ENCODE measurements around the gene INSL6. TPM values are rescaled to one million over a fixed set of nuclear protein-coding genes. Genes with fewer than 3 reads are reported as not detected.

INSL6 gene
- total RNA-seq, 2 experiments from 2014 or later: not detected

DNA sequence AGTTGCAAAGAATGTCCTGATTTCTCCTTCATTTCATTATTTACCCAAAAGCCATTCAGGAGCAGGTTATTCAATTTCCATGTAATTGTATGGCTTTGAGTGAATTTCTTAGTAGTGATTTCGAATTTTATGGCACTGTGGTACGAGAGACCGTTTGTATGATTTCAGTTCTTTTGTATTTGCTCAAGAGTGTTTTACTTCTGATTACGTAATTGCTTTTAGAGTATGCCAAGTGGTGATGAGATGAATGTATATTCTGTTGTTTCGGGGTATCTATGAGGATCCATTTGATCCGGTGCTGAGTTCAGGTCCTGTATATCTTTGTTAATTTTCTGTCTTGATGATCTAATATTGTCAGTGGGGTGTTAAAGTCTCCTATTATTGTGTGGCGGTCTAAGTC, 41.2 kb downstream of the INSL6 start:
- DNase-seq (no peak), ATAC-seq (ENCODE audit: poor library complexity) (no peak)
- peaks cover 0 to 17% of the 10 kb centered on the region in 2 experiments for H3K9me3 ChIP-seq (ENCODE audit: control insufficient read depth in 1 of 2, insufficient read depth in 1 of 2, low read length in 2 of 2)
- no peak overlapping the region for H3K4me3 ChIP-seq (ENCODE audit: low read length)
- no peaks in the 10 kb centered on the region for H3K4me1 Mint-ChIP-seq (ENCODE audit: low read depth)
- no peak overlapping the region for H3K27ac ChIP-seq (ENCODE audit: low read depth in 1 of 2, low read length in 2 of 2)
- H3K4me3 Mint-ChIP-seq: no peak overlapping the region
- H3K36me3 ChIP-seq (ENCODE audit: insufficient read depth, low read length): peaks cover 12% of the 10 kb centered on the region
- no peaks in the 10 kb centered on the region for H3K4me1 ChIP-seq (ENCODE audit: insufficient read depth, low read length)
- intact Hi-C loops (cut with DNase I, micrococcal nuclease): no loop called here
- no peaks in the 10 kb centered on the region for H3K27me3 ChIP-seq (ENCODE audit: control insufficient read depth in 1 of 2, insufficient read depth in 2 of 2, low read length in 2 of 2)
- H3K9me3 Mint-ChIP-seq: peaks cover 20% of the 10 kb centered on the region
- TF ChIP-seq, protein P1, sequence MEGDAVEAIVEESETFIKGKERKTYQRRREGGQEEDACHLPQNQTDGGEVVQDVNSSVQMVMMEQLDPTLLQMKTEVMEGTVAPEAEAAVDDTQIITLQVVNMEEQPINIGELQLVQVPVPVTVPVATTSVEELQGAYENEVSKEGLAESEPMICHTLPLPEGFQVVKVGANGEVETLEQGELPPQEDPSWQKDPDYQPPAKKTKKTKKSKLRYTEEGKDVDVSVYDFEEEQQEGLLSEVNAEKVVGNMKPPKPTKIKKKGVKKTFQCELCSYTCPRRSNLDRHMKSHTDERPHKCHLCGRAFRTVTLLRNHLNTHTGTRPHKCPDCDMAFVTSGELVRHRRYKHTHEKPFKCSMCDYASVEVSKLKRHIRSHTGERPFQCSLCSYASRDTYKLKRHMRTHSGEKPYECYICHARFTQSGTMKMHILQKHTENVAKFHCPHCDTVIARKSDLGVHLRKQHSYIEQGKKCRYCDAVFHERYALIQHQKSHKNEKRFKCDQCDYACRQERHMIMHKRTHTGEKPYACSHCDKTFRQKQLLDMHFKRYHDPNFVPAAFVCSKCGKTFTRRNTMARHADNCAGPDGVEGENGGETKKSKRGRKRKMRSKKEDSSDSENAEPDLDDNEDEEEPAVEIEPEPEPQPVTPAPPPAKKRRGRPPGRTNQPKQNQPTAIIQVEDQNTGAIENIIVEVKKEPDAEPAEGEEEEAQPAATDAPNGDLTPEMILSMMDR (IDR thresholded peaks at IDR 0.05): no peak
- ChIA-PET POLR2A (no interaction called here), CTCF (interaction anchor here (0.7 kb wide), 1 partner anchor 1649 kb away, joined by 3 read pairs; no protein-coding TSS in a partner anchor)
- no peaks in the 10 kb centered on the region for H3K27me3 Mint-ChIP-seq
- H3K36me3 Mint-ChIP-seq (ENCODE audit: low read depth): peaks cover 72% of the 10 kb centered on the region
- no peak overlapping the region for H3K27ac Mint-ChIP-seq

DNA sequence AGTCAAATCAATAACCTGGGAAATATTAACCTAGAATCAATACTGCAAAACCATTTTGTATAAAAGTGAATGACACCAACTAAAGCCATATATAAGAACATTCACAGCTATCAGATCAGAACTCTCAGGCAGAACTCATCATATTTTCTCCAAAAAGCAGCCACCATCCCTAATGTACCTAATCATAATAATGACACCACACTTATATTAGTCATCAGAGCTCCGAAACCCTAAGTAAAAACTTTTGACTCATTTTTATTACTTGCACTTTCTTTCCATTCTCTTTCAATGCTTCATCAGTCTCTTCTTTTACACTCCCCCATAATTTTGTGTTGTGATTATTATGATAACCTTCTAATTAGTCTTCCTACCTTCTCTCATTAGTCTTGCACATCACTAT, 45.3 kb downstream of the INSL6 start:
- TF ChIP-seq, protein P1 (IDR thresholded peaks at IDR 0.05): no peak
- intact Hi-C loops (cut with DNase I, micrococcal nuclease): no loop called here
- Mint-ChIP-seq H3K27ac (no peak overlapping the region), H3K36me3 (ENCODE audit: low read depth) (peaks cover 51% of the 10 kb centered on the region), H3K4me3 (no peak overlapping the region), H3K4me1 (ENCODE audit: low read depth) (no peaks in the 10 kb centered on the region), H3K9me3 (peaks cover 24% of the 10 kb centered on the region), H3K27me3 (no peaks in the 10 kb centered on the region)
- DNase-seq: no peak
- no peak for ATAC-seq (ENCODE audit: poor library complexity)
- Histone ChIP-seq H3K4me3 (ENCODE audit: low read length) (no peak overlapping the region), H3K36me3 (ENCODE audit: insufficient read depth, low read length) (peaks cover 4% of the 10 kb centered on the region), H3K4me1 (ENCODE audit: insufficient read depth, low read length) (no peaks in the 10 kb centered on the region), H3K27me3 (ENCODE audit: control insufficient read depth in 1 of 2, insufficient read depth in 2 of 2, low read length in 2 of 2) (no peaks in the 10 kb centered on the region), H3K27ac (ENCODE audit: low read depth in 1 of 2, low read length in 2 of 2) (no peak overlapping the region), H3K9me3 (ENCODE audit: control insufficient read depth in 1 of 2, insufficient read depth in 1 of 2, low read length in 2 of 2) (peaks cover 0 to 6% of the 10 kb centered on the region in 2 experiments)
- CTCF ChIA-PET: no interaction called here
- POLR2A ChIA-PET: no interaction called here

DNA sequence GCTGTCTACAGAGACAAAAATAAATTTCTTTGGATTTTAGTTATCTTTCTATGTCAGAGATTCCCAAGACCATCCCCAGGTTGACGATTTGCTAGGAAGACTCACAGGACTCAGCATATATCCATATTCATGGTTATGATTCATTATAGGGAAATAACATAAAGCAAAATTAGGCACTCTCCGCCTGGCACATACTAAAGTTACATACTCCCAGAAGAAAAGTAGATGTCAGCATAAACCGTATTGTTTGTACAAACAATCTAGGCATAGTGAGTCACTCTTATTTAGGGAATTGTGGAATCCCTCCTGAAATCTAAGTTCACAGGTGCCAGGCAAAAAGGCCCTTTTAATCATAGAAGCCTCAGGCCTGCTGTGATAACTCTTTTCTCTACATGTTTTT, 62.9 kb downstream of the INSL6 start:
- CTCF ChIA-PET: no interaction called here
- TF ChIP-seq, protein P1 (IDR thresholded peaks at IDR 0.05): no peak
- no peak for ATAC-seq (ENCODE audit: poor library complexity)
- Histone ChIP-seq H3K27me3 (ENCODE audit: control insufficient read depth in 1 of 2, insufficient read depth in 2 of 2, low read length in 2 of 2) (no peaks in the 10 kb centered on the region), H3K4me1 (ENCODE audit: insufficient read depth, low read length) (no peaks in the 10 kb centered on the region), H3K27ac (ENCODE audit: low read depth in 1 of 2, low read length in 2 of 2) (no peak overlapping the region), H3K36me3 (ENCODE audit: insufficient read depth, low read length) (peaks cover 7% of the 10 kb centered on the region), H3K9me3 (ENCODE audit: control insufficient read depth in 1 of 2, insufficient read depth in 1 of 2, low read length in 2 of 2) (no peaks in the 10 kb centered on the region), H3K4me3 (ENCODE audit: low read length) (no peak overlapping the region)
- Mint-ChIP-seq H3K27me3 (no peaks in the 10 kb centered on the region), H3K27ac (no peak overlapping the region), H3K9me3 (no peaks in the 10 kb centered on the region), H3K36me3 (ENCODE audit: low read depth) (peaks cover 47% of the 10 kb centered on the region), H3K4me3 (no peak overlapping the region), H3K4me1 (ENCODE audit: low read depth) (no peaks in the 10 kb centered on the region)
- intact Hi-C loops (cut with DNase I, micrococcal nuclease): no loop called here
- DNase-seq: no peak
- POLR2A ChIA-PET: no interaction called here

Measured in CD4-positive, alpha-beta T cell (primary cell).